ENCODE data around the gene GPR137B.

DNA sequence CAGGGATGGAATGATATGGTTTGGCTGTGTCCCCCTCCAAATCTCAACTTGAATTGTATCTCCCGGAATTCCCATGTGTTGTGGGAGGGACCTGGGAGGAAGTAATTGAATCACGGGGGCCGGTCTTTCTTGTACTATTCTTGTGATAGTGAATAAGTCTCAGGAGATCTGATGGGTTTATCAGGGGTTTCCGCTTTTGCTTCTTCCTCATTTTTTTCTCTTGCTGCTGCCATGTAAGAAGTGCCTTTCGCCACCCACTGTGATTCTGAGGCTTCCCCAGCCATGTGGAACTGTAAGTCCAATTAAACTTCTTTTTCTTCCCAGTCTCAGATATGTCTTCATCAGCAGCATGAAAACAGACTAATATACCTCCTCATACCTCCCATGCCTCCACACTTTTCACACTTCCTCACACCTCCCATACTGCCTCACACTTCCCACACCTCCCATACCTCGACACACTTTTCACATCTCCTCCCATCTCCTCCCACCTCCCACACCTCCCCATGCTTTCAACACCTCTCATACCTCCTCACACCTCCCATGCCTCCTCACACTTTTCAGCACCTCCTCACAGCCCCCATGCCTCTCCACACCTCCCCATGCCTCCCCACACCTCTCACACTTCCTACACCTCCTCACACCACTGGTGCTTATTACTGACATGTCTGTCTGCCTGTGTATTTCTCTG, 21.3 kb downstream of the GPR137B start:
- no peak for TF ChIP-seq YY1 (tag by site-specific recombination; IDR thresholded peaks at IDR 0.05)
- no peak for TF ChIP-seq ZNF768 (tag by site-specific recombination; IDR thresholded peaks at IDR 0.05)
- TF ChIP-seq AEBP2 (tag by site-specific recombination; IDR thresholded peaks at IDR 0.05; ENCODE audit: borderline replicate concordance) = no peak
- no peak for TF ChIP-seq CTCF (tag by site-specific recombination; IDR thresholded peaks at IDR 0.05)
- TF ChIP-seq ZNF530 (tag by site-specific recombination; IDR thresholded peaks at IDR 0.05; ENCODE audit: low read depth) = no peak
